GM12878 (cell line): ENCODE measurements around the gene HCFC1R1. TPM values are rescaled to one million over a fixed set of nuclear protein-coding genes. Genes with fewer than 3 reads are reported as not detected.

ENCODE experiments used
- ATAC-seq: fragments of 200-7000 bp; cut with Tn5 transposase; 3 replicates; pipeline ENCODE4 v1.9.1; 2020; ENCODE audit warnings: mild to moderate bottlenecking, moderate library complexity
- BruUV-seq: library from RNA; stranded (reverse); fragments of 400-500 nt; replicated peaks from 2 replicates; lab custom pipeline; 2021; lab: Mats Ljungman, UMichigan
- CTCF ChIA-PET: fragments of 300-600 bp; sonication (Branson Sonifier 250); formaldehyde crosslinking; extraction: SDS; loops from one replicate; lab custom pipeline; 2021; ENCODE audit warnings: inconsistent platforms; lab: Yijun Ruan, JAX
- POLR2A ChIA-PET: fragments of 350-600 bp; formaldehyde crosslinking; extraction: SDS; loops from one replicate; lab custom pipeline; 2021; ENCODE audit warnings: inconsistent platforms; lab: Charles Lee
- RAD21 ChIA-PET: fragments of 300-600 bp; sonication (Branson Sonifier 250); formaldehyde crosslinking; loops from one replicate; lab custom pipeline; 2023; ENCODE audit warnings: antibody characterized with exemption; ENCODE audit not compliant: unreplicated experiment; lab: Charles Lee
- SMC1A ChIA-PET: fragments of 300-600 bp; sonication (Branson Sonifier 250); formaldehyde crosslinking; loops from one replicate; lab custom pipeline; 2023; ENCODE audit not compliant: unreplicated experiment, uncharacterized antibody; lab: Charles Lee
- DNase-seq: peaks from one replicate; pipeline ENCODE4 v3.0.0-alpha.2; 2011; ENCODE audit warnings: low read depth, low spot score
- FAIRE-seq: peaks from 3 replicates; lab custom pipeline; 2011; peaks lifted over from hg19 to GRCh38; lab: Jason Lieb, UNC
- H2AFZ ChIP-seq: 2 replicates; pipeline ENCODE4 v1.6.0; 2011; ENCODE audit warnings: low read depth, low read length, control low read depth; ENCODE audit not compliant: control insufficient read depth
- H3K27ac ChIP-seq: 2 replicates; pipeline ENCODE4 v1.5.1; 2011; ENCODE audit warnings: control low read depth; ENCODE audit not compliant: control insufficient read depth, insufficient read depth
- H3K27me3 ChIP-seq, 2 experiments: replicated peaks in 1 of 2; 2 replicates each; pipeline versions ENCODE4 v1.6.0 to v1.6.1; 2011; ENCODE audit warnings: low read length in 1 of 2; ENCODE audit not compliant: control insufficient read depth in 2 of 2, insufficient read depth in 2 of 2
- H3K36me3 ChIP-seq, 2 experiments: 2 replicates each; pipeline ENCODE4 v1.5.1; 2011; ENCODE audit warnings: low read length in 1 of 2; ENCODE audit not compliant: control insufficient read depth in 2 of 2, insufficient read depth in 2 of 2
- H3K4me1 ChIP-seq: 2 replicates; pipeline ENCODE4 v1.6.1; 2011; ENCODE audit warnings: mild to moderate bottlenecking, low read length, moderate library complexity, mixed read lengths; ENCODE audit not compliant: control insufficient read depth, insufficient read depth
- H3K4me2 ChIP-seq: 2 replicates; pipeline ENCODE4 v1.6.0; 2011; ENCODE audit warnings: control low read depth; ENCODE audit not compliant: control insufficient read depth, insufficient read depth
- H3K4me3 ChIP-seq: fragments of 200-600 bp; sonication (generic); 2 replicates; pipeline ENCODE4 v1.5.1; 2016
- H3K79me2 ChIP-seq: 2 replicates; pipeline ENCODE4 v1.6.0; 2011; ENCODE audit warnings: low read length; ENCODE audit not compliant: control insufficient read depth, insufficient read depth
- H3K9ac ChIP-seq: 2 replicates; pipeline ENCODE4 v1.8.0; 2011; ENCODE audit warnings: low read length, control low read depth, mixed read lengths; ENCODE audit not compliant: control insufficient read depth, insufficient read depth
- H3K9me3 ChIP-seq: replicated peaks from 3 replicates; pipeline ENCODE4 v1.5.1; 2011; ENCODE audit warnings: mild to moderate bottlenecking, low read length; ENCODE audit not compliant: control insufficient read depth, insufficient read depth
- H4K20me1 ChIP-seq: 2 replicates; pipeline ENCODE4 v1.6.0; 2011; ENCODE audit not compliant: control insufficient read depth, insufficient read depth
- CBX3 ChIP-seq: fragments of 200-600 bp; sonication (generic); IDR thresholded peaks from 2 replicates; pipeline ENCODE4 v1.6.1; 2016; ENCODE audit warnings: low read depth, borderline replicate concordance
- EP300 ChIP-seq, 2 experiments: fragments of 150-350 bp in 1 of 2; IDR thresholded peaks; 2 replicates each; pipeline ENCODE4 v1.6.1; 2011 to 2012; ENCODE audit warnings: low read depth in 2 of 2, low read length in 2 of 2, borderline replicate concordance in 1 of 2, improper control_type of control experiment in 1 of 2, inconsistent platforms in 1 of 2; ENCODE audit not compliant: control insufficient read depth in 1 of 2
- FOXK2 ChIP-seq: fragments of 450-650 bp; IDR thresholded peaks from 2 replicates; pipeline ENCODE4 v1.6.1; 2017; ENCODE audit warnings: mild to moderate bottlenecking, moderate library complexity
- IKZF1 ChIP-seq: fragments of 450-650 bp; conservative IDR thresholded peaks from 2 replicates; pipeline ENCODE4 v1.6.1; 2017; ENCODE audit warnings: antibody characterized with exemption, mild to moderate bottlenecking
- MEF2B ChIP-seq: fragments of 450-650 bp; IDR thresholded peaks from 2 replicates; pipeline ENCODE4 v1.6.1; 2018; ENCODE audit warnings: mild to moderate bottlenecking, moderate library complexity; ENCODE audit not compliant: partially characterized antibody, poor library complexity, severe bottlenecking
- MXI1 ChIP-seq: fragments of 150-350 bp; IDR thresholded peaks from 2 replicates; pipeline ENCODE4 v1.6.1; 2011; ENCODE audit warnings: low read depth, mild to moderate bottlenecking, inconsistent platforms, low read length, improper control_type of control experiment
- PKNOX1 ChIP-seq: fragments of 450-650 bp; IDR thresholded peaks from 2 replicates; pipeline ENCODE4 v1.6.1; 2016; ENCODE audit warnings: mild to moderate bottlenecking
- PML ChIP-seq: IDR thresholded peaks from 2 replicates; pipeline ENCODE4 v1.6.1; 2012; ENCODE audit warnings: low read length, inconsistent platforms
- POLR2A ChIP-seq: IDR thresholded peaks from 2 replicates; pipeline ENCODE4 v1.6.1; 2011; ENCODE audit warnings: low read depth, mild to moderate bottlenecking, low read length
- POLR2AphosphoS2 ChIP-seq: IDR thresholded peaks from 2 replicates; pipeline ENCODE4 v1.6.1; 2011; ENCODE audit warnings: low read depth, mild to moderate bottlenecking, low read length, improper control_type of control experiment, moderate library complexity
- SIX5 ChIP-seq: IDR thresholded peaks from 2 replicates; pipeline ENCODE4 v1.6.1; 2011; ENCODE audit warnings: mild to moderate bottlenecking, low read depth, low read length, moderate library complexity; ENCODE audit not compliant: severe bottlenecking
- SMARCA5 ChIP-seq: fragments of 450-650 bp; IDR thresholded peaks from 2 replicates; pipeline ENCODE4 v1.6.1; 2017; ENCODE audit warnings: mild to moderate bottlenecking
- TCF7 ChIP-seq: IDR thresholded peaks from 2 replicates; pipeline ENCODE4 v1.6.1; 2014; ENCODE audit warnings: antibody characterized with exemption, borderline replicate concordance
- ZNF687 ChIP-seq: fragments of 450-650 bp; IDR thresholded peaks from 2 replicates; pipeline ENCODE4 v1.6.1; 2017; ENCODE audit warnings: mild to moderate bottlenecking, moderate library complexity
- WGBS: methylation state at CpG from one replicate; pipeline ENCODE4 v1.1.6; 2016; ENCODE audit warnings: low lambda C conversion rate; ENCODE audit not compliant: insufficient replicate concordance, insufficient coverage; ENCODE audit errors: missing lambda C conversion rate; 5-methylcytosine and 5-hydroxymethylcytosine counted together
- in situ Hi-C: fragments of 300-500 bp; cut with MboI; formaldehyde crosslinking; loops from 9 replicates; pipeline ENCODE4 v1.14.3; 2018; ENCODE audit warnings: mixed read lengths
- intact Hi-C: fragments of 100-400 bp; cut with micrococcal nuclease; formaldehyde crosslinking; loops from one replicate; pipeline ENCODE4 v1.14.2; 2022; ENCODE audit not compliant: unreplicated experiment
- polyA plus RNA-seq, 11 experiments: library from polyadenylated mRNA; depleted of rRNA in 4 of 11; unstranded in 6 of 11; stranded (reverse) in 5 of 11; fragments of >200 nt; fragmentation: Nextera tagmentation in 4 of 11; fragmentation: Illumina TruSeq in 1 of 11; extraction: Ambion mirVana in 4 of 11; extraction: Trizol in 1 of 11; gene quantifications; 1 replicate in 1 of 11; 2 replicates in 10 of 11; pipeline versions ENCODE4 v1.2.1 to v1.2.3, GENCODE V29; 2011 to 2016; ENCODE audit warnings: inconsistent platforms in 2 of 11, missing spikeins in 2 of 11, low read depth in 1 of 11
- total RNA-seq, 4 experiments: library from RNA; depleted of rRNA in 3 of 4; stranded (reverse); fragments of >200 nt in 3 of 4; fragmentation: Illumina TruSeq in 1 of 4; extraction: Trizol in 1 of 4; gene quantifications; 2 replicates each; pipeline versions ENCODE4 v1.2.1 to v1.2.3, GENCODE V29; 2013 to 2021

HCFC1R1 gene
- total and polyA plus RNA-seq, 10 of the 15 experiments (the other 5 are each of a cell fraction or from before 2014, with no cell fraction given), result 2.8 to 42.5 (median 20.4) TPM

GRCh38 chr16:2981177-2981898, 42.4 kb downstream of the HCFC1R1 start (continued):
- TF ChIP-seq IKZF1, result no peak
- TF ChIP-seq, all 136 proteins: peak for 0

GRCh38 chr16:2980227-2981176, 43.2 kb downstream of the HCFC1R1 start, which contains the start of gene PKMYT1:
Gene PKMYT1, minus strand, starts transcription at chr16:2980446. Its CDS starts 789 bp downstream, at chr16:2979657.
- no peaks in the 10 kb centered on the region for H4K20me1 ChIP-seq
- ChIA-PET SMC1A (interaction anchor here (0.9 kb wide), 1 partner anchor 54 kb away, joined by 4 read pairs; no protein-coding TSS in a partner anchor), RAD21 (interaction anchor here (0.9 to 2.4 kb wide), 4 partner anchors 11 to 53 kb away, joined by 3 to 6 read pairs (median 4); partner anchors contain the start of genes KREMEN2 and PAQR4), POLR2A (interaction anchor here (0.6 to 2.9 kb wide), 7 partner anchors 8 to 150 kb away, joined by 3 to 18 read pairs (median 4); partner anchors contain the start of genes FLYWCH1, PAQR4 and ZG16B), CTCF (interaction anchor here (0.5 to 1.9 kb wide), 11 partner anchors 9 to 130 kb away, joined by 3 to 7 read pairs (median 5); partner anchors contain the start of gene KREMEN2)
- FAIRE-seq (peak; percentile 64), DNase-seq (peak; percentile 61), ATAC-seq (peak; percentile 89)
- H3K27me3 ChIP-seq, result no peaks in the 10 kb centered on the region
- peaks cover 11% of the 10 kb centered on the region for H3K79me2 ChIP-seq
- intact Hi-C loops, result loop anchor here (5.0 kb wide), 2 partner anchors 53 to 73 kb away; no protein-coding TSS in a partner anchor
- peak within 1 kb of the TSS; percentile 88 for H3K27ac ChIP-seq
- peak within 1 kb of the TSS; percentile 90 for H2AFZ ChIP-seq
- peak within 1 kb of the TSS; percentile 88 for H3K4me2 ChIP-seq
- H3K9ac ChIP-seq, result peak within 1 kb of the TSS; percentile 93
- WGBS, result 4% methylated on average over 67 of the region's 91 CpGs
- no peaks in the 10 kb centered on the region for H3K9me3 ChIP-seq
- in situ Hi-C loops, result no loop called here
- H3K4me3 ChIP-seq, result peak within 1 kb of the TSS; percentile 74
- H3K4me1 ChIP-seq, result peaks cover 7% of the 10 kb centered on the region
- TSS peak; percentile 94 for BruUV-seq
- peaks cover 0 to 3% of the 10 kb centered on the region in 2 experiments; a peak in 2 of 4 replicates for H3K36me3 ChIP-seq
- TF ChIP-seq MXI1 (peak; percentile 79), SMARCA5 (0 out of 2 replicates have a peak, but pooled peaks have one; percentile 41), POLR2A (peak; percentile 98), POLR2AphosphoS2 (peak; percentile 79), FOXK2 (no peak), PML (peak; percentile 58; the same call in 1 of the 2 replicates), TCF7 (no peak), PKNOX1 (no peak), ZNF687 (peak; percentile 79), EP300 (IDR thresholded peaks at IDR 0.05; ENCODE audit: borderline replicate concordance in 1 of 2, control insufficient read depth in 1 of 2, low read depth in 2 of 2, low read length in 2 of 2) (no peak), SIX5 (no peak), CBX3 (no peak), MEF2B (peak; percentile 29)
